ENCODE measurements around the gene CFAP74.
"Not testable (repeated sequence)": the region's sequence is repeated elsewhere in the genome, so short reads cannot be mapped to it uniquely, and the experiment has no call there.

The CFAP74 gene

GRCh38 chr1:1980467-1981141 is 23.0 kb downstream of the CFAP74 start:
- Histone ChIP-seq H3K4me3 (ENCODE audit: low read depth, low read length) (no peak overlapping the region), H3K9me3 (no peaks in the 10 kb centered on the region; the same call in none of the 2 replicates), H3K36me3 (no peaks in the 10 kb centered on the region), H3K27me3 (peaks cover 26% of the 10 kb centered on the region), H3K4me1 (no peaks in the 10 kb centered on the region)
- no peak for DNase-seq
- no peak for TF ChIP-seq CTCF (IDR thresholded peaks at IDR 0.05; ENCODE audit: low read depth, low read length)

DNA sequence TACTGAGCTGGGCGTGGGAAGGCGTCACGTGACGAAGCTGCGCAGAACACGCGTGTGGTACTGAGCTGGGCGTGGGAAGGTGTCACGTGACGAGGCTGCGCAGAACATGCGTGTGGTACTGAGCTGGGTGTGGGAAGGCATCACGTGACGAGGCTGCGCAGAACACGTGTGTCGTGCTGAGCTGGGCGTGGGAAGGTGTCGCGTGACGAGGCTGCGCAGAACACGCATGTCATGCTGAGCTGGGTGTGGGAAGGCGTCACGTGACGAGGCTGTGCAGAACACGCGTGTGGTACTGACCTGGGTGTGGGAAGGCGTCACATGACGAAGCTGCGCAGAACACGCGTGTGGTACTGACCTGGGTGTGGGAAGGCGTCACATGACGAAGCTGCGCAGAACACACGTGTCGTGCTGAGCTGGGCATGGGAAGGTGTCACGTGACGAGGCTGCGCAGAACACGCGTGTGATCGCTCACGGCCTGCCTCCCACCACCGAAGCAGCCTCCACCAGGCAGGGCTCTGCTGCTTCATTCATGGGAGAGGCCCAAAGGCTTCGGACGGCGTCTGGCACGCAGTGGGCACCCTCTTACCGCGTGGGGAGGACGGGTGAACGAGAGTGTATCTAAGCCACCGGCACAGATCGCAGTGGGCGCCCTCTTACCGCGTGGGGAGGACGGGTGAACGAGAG is 24.0 kb downstream of the CFAP74 start:
- no peak for DNase-seq
- H3K9me3 ChIP-seq = no peaks in the 10 kb centered on the region; the same call in none of the 2 replicates
- H3K36me3 ChIP-seq = no peaks in the 10 kb centered on the region
- no peaks in the 10 kb centered on the region for H3K4me1 ChIP-seq
- no peak overlapping the region for H3K4me3 ChIP-seq (ENCODE audit: low read depth, low read length)
- peaks cover 36% of the 10 kb centered on the region for H3K27me3 ChIP-seq
- no peak for TF ChIP-seq CTCF (IDR thresholded peaks at IDR 0.05; ENCODE audit: low read depth, low read length)

- not testable (repeated sequence) for H3K9me3 ChIP-seq; H3K36me3 ChIP-seq; DNase-seq; H3K4me1 ChIP-seq; H3K4me3 ChIP-seq (ENCODE audit: low read depth, low read length)
- H3K27me3 ChIP-seq = peaks cover 41% of the 10 kb centered on the region
Measured at GRCh38 chr1:1978690-1979481, 24.7 kb downstream of the CFAP74 start.

DNA sequence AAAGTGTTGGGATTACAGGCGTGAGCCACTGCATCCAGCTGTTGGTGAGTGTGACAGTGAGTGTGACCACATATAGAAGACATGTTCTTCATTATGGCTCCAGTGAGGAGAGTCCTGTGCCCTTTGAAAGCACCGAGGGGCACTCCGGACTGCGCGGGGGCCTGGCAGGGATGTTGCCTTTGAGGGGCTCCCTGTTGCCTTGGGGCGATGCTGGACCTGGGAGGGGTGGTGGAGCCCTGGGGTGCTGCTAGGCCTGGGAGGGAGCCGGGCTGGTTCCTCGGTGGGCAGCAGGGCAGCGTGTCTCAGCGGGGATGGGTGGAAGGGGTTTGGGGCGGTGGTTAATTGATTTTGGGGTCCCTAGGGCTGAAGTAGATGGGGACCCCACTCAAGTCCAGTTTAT is 25.5 kb downstream of the CFAP74 start:
- no peaks in the 10 kb centered on the region; the same call in none of the 2 replicates for H3K9me3 ChIP-seq
- DNase-seq = no peak
- no peak for TF ChIP-seq CTCF (IDR thresholded peaks at IDR 0.05; ENCODE audit: low read depth, low read length)
- no peaks in the 10 kb centered on the region for H3K36me3 ChIP-seq
- no peak overlapping the region for H3K4me3 ChIP-seq (ENCODE audit: low read depth, low read length)
- H3K27me3 ChIP-seq = peaks cover 42% of the 10 kb centered on the region
- H3K4me1 ChIP-seq = no peaks in the 10 kb centered on the region

DNA sequence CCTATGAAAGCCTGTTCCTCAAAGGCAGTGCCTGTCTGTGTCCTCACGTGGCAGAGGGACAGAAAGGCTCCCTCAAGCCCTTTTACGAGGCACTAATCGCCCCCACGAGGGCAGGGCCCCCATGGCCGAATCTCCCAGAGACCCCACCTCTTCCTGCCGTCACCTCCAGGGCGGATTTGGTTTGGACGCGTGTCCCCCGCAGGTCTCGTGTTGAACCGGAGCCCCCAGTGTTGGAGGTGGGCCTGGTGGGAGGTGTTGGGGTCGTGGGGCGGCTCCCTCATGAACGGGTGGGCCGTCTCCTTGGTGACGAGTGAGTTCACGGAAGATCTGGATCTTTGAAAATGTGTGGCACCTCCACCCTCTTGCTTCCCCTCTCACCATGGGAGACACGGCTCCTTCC is 27.6 kb downstream of the CFAP74 start:
- peaks cover 37% of the 10 kb centered on the region for H3K27me3 ChIP-seq
- H3K9me3 ChIP-seq = peaks cover 4% of the 10 kb centered on the region
- no peak for TF ChIP-seq CTCF (IDR thresholded peaks at IDR 0.05; ENCODE audit: low read depth, low read length)
- H3K4me3 ChIP-seq (ENCODE audit: low read depth, low read length) = no peak overlapping the region
- no peaks in the 10 kb centered on the region for H3K4me1 ChIP-seq
- no peaks in the 10 kb centered on the region for H3K36me3 ChIP-seq
- no peak for DNase-seq

DNA sequence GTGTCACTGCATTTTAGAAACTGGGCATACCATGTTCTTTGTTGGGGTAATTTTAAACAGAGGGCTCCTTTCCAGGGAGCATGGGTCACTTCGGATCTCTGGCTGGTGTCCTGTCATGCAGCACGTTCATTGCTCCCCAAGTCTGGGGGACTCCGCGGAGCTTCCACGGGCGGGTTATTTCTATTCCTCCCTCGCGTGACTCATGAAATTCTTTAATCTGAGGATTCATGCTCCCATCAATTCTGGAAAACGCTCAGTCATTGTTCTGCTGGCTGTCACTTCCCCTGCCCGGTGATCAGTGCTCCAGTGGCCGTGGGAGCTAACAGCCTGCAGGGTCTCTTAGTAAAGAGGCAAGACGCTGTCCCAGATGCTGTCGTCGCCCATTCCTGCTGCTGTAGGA is 28.1 kb downstream of the CFAP74 start:
- H3K4me3 ChIP-seq (ENCODE audit: low read depth, low read length) = no peak overlapping the region
- no peaks in the 10 kb centered on the region for H3K36me3 ChIP-seq
- DNase-seq = no peak
- H3K9me3 ChIP-seq = peaks cover 4% of the 10 kb centered on the region
- H3K27me3 ChIP-seq = peaks cover 37% of the 10 kb centered on the region
- no peak for TF ChIP-seq CTCF (IDR thresholded peaks at IDR 0.05; ENCODE audit: low read depth, low read length)
- H3K4me1 ChIP-seq = no peaks in the 10 kb centered on the region
